Stimulated activated CD8-positive, alpha-beta memory T cell treated with anti-CD3 and anti-CD28 coated beads, Interleukin-4, amount 100 ng/mL, for 48 hours (primary cell): ENCODE data around the gene ADCY7.
A peak's percentile ranks its signal among the peaks of the same experiment; 100 is the strongest.
"Not testable (repeated sequence)": the region's sequence is repeated elsewhere in the genome, so short reads cannot be mapped to it uniquely, and the experiment has no call there.

Experiments
- DNase-seq: peaks from one replicate; pipeline ENCODE4 v3.0.0-alpha.2; 2020

The ADCY7 gene

DNA sequence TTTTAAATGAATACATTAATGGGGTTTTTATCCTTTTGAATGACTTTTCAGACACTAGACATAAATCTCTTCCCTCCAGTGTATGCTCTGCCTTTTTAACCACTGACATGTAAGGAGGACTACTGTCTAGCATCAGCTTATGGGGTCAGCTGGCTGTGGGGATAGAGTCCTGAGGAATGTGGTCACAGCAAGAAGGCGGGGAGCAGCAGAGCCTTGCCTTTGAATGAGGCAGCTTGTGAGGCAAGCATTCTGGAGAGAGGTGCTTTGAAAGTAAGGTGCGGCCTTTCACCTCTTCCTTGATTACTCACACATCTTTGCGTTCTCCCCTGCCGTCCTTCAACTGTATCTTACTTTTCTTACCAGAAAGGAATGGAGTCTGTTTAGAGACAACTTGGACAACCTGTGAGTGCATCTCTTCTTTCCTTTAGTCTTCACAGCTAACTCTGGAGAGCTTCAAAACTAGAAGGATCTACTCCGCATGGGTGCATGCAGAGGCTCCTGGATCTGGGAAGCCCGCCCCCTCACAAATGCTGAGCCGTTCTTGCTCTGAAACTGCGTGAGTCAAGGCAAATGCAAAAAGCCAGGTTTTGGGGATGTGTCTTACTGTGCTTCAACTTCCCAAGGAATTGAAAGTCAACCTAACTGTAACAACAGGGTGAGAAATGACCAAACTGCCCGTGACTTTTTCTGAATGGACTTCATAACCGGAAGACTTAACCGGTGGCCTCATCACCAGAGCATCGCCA lies 49.9 kb downstream of the ADCY7 start:
- DNase-seq: peak; percentile 21

DNA sequence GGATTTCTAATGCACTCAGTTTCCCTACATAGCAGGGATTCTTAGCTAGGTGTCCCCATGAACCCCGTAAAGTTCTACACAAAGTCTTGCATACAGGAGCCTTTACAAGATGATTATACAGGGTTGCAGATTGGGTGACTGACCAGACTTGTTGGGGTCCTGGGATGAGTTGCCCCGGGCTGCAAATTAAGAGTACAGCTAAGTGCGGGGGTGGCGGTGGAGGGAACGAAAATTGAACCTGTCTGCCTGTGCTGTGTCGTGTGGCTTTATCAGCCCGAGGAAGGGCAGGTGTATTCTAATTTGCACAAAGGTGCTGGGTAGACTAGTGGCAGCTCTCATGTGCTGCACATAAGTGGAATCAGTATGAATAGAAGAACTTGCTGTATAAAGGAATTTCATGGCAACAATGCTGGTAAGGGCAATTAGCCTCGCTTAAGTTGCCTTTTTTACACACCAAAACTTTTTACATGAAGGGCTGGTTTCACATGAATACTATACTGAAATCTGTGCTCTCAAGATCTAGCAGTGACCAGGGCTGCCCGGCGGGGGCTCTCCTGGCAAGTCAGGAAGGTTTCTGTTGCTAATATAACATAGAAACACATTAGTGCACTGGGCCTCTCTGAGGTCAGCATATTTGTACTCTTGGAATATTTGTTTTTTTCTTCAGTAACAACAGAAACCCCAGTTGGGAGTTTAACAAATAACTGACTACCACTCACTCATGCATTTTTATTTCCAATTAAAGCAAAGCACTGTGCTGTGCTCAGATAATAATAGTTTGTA lies 50.7 kb downstream of the ADCY7 start:
- DNase-seq: peak; percentile 20

DNA sequence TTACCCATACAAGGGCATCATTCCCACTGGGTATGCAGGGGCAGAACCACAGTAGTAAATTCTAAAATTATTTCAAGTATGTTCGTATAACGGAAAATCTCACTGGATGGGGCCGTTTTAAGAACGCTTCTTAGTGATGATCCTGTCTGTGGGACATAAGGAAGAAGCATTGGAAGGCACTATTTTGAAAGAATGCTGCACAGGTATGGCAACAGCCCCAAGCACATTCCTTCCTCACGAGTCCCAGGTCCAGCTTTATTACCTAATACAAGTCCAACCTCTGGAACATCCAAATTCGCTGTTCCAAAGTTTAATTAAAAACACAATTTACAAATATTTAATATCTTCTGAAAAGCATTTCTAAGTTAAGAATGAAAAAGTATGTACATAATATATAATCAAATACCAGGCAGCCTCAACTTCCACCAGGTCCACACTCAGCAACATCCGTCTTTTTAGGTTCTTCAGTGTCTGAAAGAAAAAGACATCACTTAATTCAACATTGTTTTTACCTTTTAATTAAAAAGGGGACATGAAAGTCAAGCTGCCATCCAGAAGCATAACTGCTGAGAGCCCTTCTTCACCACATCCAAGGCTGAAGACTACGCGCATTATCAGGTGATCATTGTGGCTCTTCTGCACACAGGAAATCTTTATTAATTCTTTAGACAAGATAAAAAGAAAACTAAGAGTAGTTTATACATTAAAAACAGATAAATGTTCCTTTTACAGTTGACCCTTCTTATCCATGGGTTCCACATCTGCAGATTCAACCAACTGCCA lies 52.6 kb downstream of the ADCY7 start:
- peak; percentile 10 for DNase-seq

DNA sequence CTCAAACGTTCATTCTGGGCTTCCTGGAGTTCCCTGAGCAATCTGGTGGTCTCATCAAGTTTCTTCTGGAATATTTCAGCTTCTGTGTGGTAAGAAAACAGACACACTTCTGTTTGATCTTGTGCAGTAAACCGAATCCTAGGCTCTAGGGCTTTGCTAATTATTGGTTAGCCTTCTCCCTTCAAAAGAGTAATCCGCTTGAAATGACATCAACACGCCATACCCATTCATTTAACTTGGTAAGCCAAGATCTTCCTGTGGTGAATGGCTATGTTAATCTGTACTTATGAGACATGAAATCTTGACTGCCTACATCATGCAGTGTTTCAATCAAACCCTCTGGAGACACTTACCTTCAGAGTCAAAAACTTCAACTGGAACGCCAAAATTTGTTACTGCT lies 54.0 kb downstream of the ADCY7 start:
- DNase-seq: no peak

DNA sequence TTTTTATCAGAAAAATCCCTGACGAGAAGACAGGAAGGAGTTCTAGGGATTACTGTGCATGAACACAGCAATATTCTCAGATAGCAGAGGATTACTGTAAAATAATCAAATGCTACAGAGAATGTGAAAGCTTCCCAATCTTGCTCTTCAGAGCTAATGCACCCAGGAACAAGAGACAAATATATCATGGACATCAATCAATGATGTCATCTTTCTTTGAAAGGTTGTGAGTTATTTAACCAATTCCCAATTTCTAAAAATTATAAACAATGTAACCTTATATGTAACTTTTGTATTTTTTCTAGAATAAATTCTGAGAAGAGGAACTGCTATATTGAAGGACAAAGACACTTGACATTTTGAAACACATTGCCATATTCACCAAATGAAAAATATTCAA lies 56.0 kb downstream of the ADCY7 start:
- no peak for DNase-seq

DNA sequence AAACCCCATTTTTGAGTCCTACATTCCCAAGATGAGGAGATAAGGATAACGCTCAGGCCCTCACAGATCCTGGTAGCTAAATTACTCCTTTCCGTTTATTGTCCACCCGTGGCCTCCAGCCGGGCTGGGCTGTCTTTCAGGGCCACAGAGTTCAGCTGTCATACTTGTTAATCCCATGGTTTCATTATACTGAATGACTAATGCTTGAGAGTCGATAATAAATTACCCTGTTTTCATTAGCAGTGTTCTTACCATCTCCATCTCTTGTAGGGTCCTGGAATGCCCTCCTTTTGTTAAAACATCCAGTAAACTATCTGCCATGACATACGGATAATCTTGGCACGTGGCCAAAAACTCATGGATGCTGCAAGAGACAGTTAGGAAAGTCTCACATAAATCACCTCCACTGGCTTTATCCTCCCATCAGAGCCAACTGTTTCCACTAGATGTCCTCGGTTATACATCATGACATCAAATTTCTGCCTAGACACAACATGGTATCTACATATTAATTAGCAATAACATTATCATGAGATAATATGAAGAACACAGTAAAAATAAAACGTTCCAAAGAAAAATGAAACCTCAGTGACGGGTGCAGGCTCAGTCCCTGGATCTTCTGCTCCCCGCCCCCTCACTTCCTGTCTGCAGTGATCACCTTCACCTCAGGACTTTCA lies 57.1 kb downstream of the ADCY7 start:
- DNase-seq: no peak

DNA sequence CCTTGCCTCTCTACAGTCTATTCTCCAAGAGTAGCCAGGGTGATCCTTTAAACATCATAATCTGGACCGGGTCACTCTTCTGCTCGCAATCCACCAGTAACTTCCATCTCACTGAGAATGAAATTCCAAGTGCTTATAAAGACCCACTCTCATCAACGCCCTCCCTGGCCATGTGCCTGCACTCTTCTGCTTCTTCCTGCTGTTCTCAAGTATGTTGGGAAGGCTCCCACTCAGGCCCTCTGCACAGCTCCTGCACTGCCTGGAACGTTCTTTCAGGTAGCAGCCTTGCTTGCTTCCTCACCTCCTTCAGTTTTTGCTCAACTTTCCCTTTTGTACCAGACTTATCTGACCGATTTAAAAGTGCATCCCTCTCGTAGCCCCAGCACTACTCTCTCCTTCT lies 58.0 kb downstream of the ADCY7 start:
- no peak for DNase-seq

DNA sequence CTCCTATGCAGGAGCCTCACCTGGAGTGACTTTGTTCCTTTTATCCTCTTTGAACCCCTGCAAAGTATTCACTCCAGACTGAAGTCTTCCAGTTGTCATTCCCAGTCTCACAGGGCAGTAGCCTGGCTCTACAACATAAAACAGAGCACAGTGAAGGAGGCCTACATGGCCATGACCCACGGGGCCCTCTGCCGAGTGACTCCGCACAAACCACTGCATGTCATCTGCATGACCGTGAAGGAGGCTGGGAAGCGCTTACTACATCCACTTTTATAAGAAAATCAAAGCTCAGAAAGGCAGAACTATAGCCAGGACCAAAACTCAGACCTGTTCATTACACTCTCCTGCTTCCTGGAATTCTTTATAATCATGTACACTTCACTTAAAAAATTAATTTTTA lies 59.9 kb downstream of the ADCY7 start:
- DNase-seq: no peak

GRCh38 chr16:50326835-50327465 lies 60.6 kb downstream of the ADCY7 start:
- peak; percentile 73 for DNase-seq

DNA sequence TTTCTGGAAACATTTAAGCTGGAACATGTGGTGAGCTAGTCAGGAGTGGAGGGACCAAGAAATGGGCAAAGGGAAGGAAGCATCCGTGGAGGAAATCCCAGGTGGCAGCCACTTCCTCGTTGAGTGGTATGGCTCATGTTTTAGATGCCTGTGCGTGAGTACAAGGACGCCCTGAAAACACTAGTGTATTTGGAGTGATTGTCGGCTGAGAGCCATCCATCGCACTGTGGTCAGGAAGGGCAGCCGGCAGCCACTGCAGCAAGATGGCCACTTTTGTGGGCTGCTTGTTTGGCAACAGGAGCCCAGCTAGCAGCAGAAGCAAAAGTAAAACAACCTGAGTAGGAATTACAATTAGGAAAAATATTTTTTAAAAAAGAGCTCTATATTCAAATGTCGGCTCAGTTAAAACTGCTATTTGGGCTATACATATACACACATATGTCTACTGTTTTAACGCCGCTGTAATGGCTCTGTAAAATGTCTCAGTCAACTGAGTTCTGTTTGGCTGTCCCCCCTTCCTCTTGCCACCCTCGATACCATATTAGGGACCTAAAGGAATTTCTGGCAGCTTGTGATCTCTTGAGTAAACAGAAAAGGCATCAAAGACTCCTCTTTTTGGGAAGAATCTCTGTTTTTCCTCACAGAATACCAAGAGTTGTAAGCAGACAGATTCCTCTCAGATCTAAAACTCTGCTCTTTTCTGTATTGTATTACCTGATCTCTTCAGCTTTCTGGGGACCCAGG lies 63.3 kb downstream of the ADCY7 start:
- no peak for DNase-seq

GRCh38 chr16:50331570-50331969 lies 65.2 kb downstream of the ADCY7 start:
- DNase-seq: no peak

GRCh38 chr16:50332599-50332998 lies 66.2 kb downstream of the ADCY7 start:
- no peak for DNase-seq

DNA sequence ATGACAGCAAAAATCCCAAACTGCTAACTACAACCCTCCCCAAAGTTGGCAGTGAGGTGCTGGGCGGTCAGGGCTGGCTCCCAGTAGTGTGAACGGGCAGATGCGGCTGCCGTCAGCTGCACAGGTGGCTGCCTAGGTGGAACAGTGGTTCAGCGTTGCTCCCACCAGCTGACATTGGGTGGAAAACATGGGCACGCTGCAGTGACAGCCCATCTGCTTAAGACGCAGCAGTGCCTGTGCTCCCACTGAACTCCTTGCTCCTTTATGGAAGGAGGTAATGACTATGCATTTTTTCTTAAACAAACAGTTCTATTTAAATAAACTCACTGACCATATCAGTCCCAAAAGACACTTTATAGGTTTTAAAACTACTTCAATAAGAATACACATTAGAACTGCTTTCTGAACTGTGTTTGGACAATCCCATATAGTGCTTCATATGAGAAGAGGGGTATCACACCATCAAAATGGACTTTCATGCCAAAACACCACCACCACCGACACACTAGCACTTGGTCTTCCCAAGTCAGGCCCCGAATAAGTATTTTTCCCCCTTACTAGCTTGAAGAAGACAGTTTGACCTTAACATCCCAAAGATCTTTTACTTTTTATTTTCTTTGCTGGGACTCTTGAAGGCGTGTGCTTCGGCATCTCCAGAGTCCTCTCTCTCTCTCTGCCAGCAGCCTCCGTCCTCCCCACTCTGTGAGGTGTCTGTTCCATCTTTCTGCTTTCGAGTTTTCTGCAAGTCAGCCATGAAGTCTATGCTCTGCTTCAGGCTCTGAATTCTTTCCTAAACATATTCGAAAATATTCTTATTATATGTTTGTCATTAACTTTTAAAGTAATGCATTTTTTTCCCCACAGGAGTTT lies 68.0 kb downstream of the ADCY7 start:
- DNase-seq: no peak

DNA sequence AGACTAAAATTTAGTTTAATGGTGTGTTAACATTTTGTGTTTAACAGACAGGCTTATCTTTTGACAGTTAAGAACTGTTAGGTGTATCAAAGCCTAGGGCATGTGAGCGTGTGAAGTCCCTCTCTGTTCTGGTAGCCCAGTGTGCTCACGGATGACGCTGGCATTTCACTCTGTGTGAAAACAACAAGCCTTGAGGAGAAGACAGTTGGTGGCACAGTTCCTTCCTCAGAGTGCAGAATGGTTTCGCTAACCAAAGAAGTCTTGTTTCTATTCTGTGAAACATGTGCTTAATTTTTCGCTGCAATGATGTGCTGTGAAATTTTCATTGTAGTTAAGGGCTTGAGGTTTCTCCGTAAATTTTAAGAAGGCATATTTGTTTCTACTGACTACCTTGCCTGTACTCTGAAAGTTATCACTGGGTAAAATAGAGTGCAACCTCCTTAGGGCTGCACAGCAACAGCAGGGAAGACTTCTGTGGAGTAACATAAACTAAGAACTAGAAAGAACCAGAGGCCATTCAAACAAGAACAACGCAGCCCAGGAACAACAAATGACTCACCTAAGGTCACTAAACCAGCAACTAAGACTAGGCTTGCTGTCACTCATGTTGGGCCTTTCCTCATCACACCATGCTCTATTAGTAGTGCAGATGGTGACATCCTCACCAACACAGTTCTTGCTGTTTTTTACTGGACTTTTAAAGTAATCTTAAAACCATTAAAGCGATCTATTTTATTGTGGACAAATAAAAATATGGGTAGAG lies 69.0 kb downstream of the ADCY7 start:
- DNase-seq: no peak

DNA sequence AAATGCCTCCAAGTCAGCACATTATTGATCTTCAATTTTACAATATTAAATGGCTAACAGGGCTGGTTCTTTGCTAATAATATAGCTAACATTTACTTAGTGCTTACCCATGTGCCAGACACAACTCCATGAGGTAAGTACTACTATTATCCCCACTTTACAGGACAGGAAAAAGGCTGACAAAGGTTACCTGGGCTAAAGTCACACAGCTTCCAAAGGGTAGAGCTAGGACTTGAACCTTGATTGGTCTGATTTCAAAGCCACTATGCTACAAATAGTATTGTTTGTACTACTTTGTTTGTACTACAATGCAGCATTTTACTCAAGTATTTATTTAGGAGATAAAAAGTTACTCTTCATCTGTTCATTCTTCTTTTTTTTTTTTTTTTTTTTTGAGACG lies 70.5 kb downstream of the ADCY7 start:
- DNase-seq: no peak

GRCh38 chr16:50338371-50339231 lies 72.2 kb downstream of the ADCY7 start:
- no peak for DNase-seq

DNA sequence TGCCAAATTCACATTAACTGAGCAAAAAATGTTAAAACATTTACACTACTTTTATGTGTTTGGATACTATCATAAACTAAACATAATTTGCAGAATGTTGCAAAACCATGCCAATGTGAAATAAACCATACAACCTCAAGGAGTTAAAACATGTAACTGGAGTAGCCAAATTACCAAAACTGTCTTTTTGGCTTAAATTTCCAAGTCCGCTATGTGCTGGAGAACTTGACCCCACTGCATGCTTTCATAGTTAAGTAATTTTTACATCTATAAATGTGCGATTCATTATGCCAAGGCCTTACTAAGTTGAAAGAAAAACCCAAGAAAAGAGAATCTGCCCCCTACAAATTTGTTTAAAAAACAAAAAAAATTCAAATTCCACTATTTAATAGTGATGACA lies 74.2 kb downstream of the ADCY7 start:
- no peak for DNase-seq

DNA sequence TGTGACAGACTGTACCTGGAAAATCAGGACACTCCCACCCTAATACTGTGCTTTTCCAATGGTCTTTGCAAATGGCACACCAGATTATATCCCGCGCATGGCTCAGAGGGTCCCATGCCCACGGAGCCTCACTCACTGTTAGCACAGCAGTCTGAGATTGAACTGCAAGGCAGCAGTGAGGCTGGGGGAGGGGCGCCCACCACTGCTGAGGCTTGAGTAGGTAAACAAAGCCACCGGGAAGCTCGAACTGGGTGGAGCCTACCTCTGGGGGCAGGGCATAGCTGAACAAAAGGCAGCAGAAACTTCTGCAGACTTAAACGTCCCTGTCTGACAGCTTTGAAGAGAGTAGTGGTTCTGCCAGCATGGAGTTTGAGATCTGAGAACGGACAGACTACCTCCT lies 77.2 kb downstream of the ADCY7 start:
- DNase-seq: not testable (repeated sequence)

GRCh38 chr16:50345210-50345609 lies 78.9 kb downstream of the ADCY7 start:
- DNase-seq: not testable (repeated sequence)
